ENCODE measurements around the gene SEMA3G. TPM values are rescaled to one million over a fixed set of nuclear protein-coding genes. Genes with fewer than 3 reads are reported as not detected.

SEMA3G gene
- polyA plus RNA-seq, 1 experiment, result not detected

GRCh38 chr3:52429031-52429430 lies 15.9 kb downstream of the SEMA3G start:
- no peak for TF ChIP-seq CTCF (IDR thresholded peaks at IDR 0.05; ENCODE audit: insufficient read depth, low read depth, low read length)
- Histone ChIP-seq H3K4me3 (ENCODE audit: low read depth, low read length) (no peak overlapping the region), H3K27me3 (ENCODE audit: control insufficient read depth, insufficient read depth, low read length) (peaks cover 2% of the 10 kb centered on the region; the same call in 1 of the 2 replicates), H3K36me3 (ENCODE audit: control insufficient read depth, insufficient read depth, low read length) (no peaks in the 10 kb centered on the region)
- DNase-seq (ENCODE audit: low read depth), result no peak
- POLR2A ChIA-PET, result no interaction called here
- CTCF ChIA-PET, result interaction anchor here (1.2 to 16.0 kb wide), 7 partner anchors 9 to 57 kb away, joined by 3 to 445 read pairs (median 21); partner anchors contain the start of genes SEMA3G and TNNC1

GRCh38 chr3:52428151-52429005 lies 16.5 kb downstream of the SEMA3G start:
- Histone ChIP-seq H3K36me3 (ENCODE audit: control insufficient read depth, insufficient read depth, low read length) (no peaks in the 10 kb centered on the region), H3K4me3 (ENCODE audit: low read depth, low read length) (no peak overlapping the region), H3K27me3 (ENCODE audit: control insufficient read depth, insufficient read depth, low read length) (no peaks in the 10 kb centered on the region)
- ChIA-PET CTCF (interaction anchor here (0.5 to 16.0 kb wide), 12 partner anchors 10 to 451 kb away, joined by 3 to 445 read pairs (median 5); partner anchors contain the start of genes SEMA3G, TNNC1 and UQCC5), POLR2A (no interaction called here)
- TF ChIP-seq CTCF (IDR thresholded peaks at IDR 0.05; ENCODE audit: insufficient read depth, low read depth, low read length), result peak; percentile 83
- DNase-seq (ENCODE audit: low read depth), result peak; percentile 43

- ChIA-PET CTCF (interaction anchor here (2.7 to 6.9 kb wide), 2 partner anchors 11 to 24 kb away, joined by 16 to 49 read pairs; partner anchors contain the start of gene SEMA3G), POLR2A (no interaction called here)
- Histone ChIP-seq H3K4me3 (ENCODE audit: low read depth, low read length) (no peak overlapping the region), H3K27me3 (ENCODE audit: control insufficient read depth, insufficient read depth, low read length) (no peaks in the 10 kb centered on the region), H3K36me3 (ENCODE audit: control insufficient read depth, insufficient read depth, low read length) (no peaks in the 10 kb centered on the region)
- TF ChIP-seq CTCF (IDR thresholded peaks at IDR 0.05; ENCODE audit: insufficient read depth, low read depth, low read length), result no peak
- no peak for DNase-seq (ENCODE audit: low read depth)
Observed at GRCh38 chr3:52423173-52423572, 21.7 kb downstream of the SEMA3G start.

- Histone ChIP-seq H3K27me3 (ENCODE audit: control insufficient read depth, insufficient read depth, low read length) (no peaks in the 10 kb centered on the region), H3K4me3 (ENCODE audit: low read depth, low read length) (no peak overlapping the region), H3K36me3 (ENCODE audit: control insufficient read depth, insufficient read depth, low read length) (no peaks in the 10 kb centered on the region)
- ChIA-PET CTCF (interaction anchor here (2.7 to 6.9 kb wide), 2 partner anchors 10 to 25 kb away, joined by 16 to 49 read pairs; partner anchors contain the start of gene SEMA3G), POLR2A (no interaction called here)
- no peak for TF ChIP-seq CTCF (IDR thresholded peaks at IDR 0.05; ENCODE audit: insufficient read depth, low read depth, low read length)
- DNase-seq (ENCODE audit: low read depth), result no peak
Observed at GRCh38 chr3:52422669-52423068, 22.2 kb downstream of the SEMA3G start.

GRCh38 chr3:52420388-52420787 lies 24.5 kb downstream of the SEMA3G start:
- no peak overlapping the region for H3K4me3 ChIP-seq (ENCODE audit: low read depth, low read length)
- TF ChIP-seq CTCF (IDR thresholded peaks at IDR 0.05; ENCODE audit: insufficient read depth, low read depth, low read length), result no peak
- H3K36me3 ChIP-seq (ENCODE audit: control insufficient read depth, insufficient read depth, low read length), result no peaks in the 10 kb centered on the region
- H3K27me3 ChIP-seq (ENCODE audit: control insufficient read depth, insufficient read depth, low read length), result no peaks in the 10 kb centered on the region
- no peak for DNase-seq (ENCODE audit: low read depth)
- ChIA-PET CTCF (interaction anchor here (1.2 to 6.9 kb wide), 4 partner anchors 8 to 200 kb away, joined by 3 to 49 read pairs (median 16); partner anchors contain the start of gene SEMA3G), POLR2A (no interaction called here)

All from BJ (cell line).